K562 (cell line): ENCODE results near the gene STARD8. TPM values are rescaled to one million over a fixed set of nuclear protein-coding genes. Genes with fewer than 3 reads are reported as not detected.

Experiments
- ATAC-seq: fragments of 200-7000 bp; cut with Tn5 transposase; 3 replicates; pipeline ENCODE4 v1.9.1; 2020; ENCODE audit warnings: moderate library complexity
- BruUV-seq: library from RNA; stranded (reverse); fragments of 400-500 nt; replicated peaks from 2 replicates; lab custom pipeline; 2021; lab: Mats Ljungman, UMichigan
- CTCF ChIA-PET: fragments of 300-600 bp; formaldehyde crosslinking; extraction: SDS; loops from one replicate; lab custom pipeline; 2021; ENCODE audit warnings: low intra/inter-chr PET ratio; lab: Yijun Ruan, JAX
- POLR2A ChIA-PET: fragments of 300-600, 350-650 bp; sonication (Branson Sonifier 250); formaldehyde crosslinking; extraction: SDS; loops from one replicate; lab custom pipeline; 2021; ENCODE audit warnings: antibody characterized with exemption, inconsistent platforms; lab: Yijun Ruan, JAX
- DNase-seq, 4 experiments: peaks; one replicate each; pipeline versions ENCODE4 v3.0.0 to v3.0.0-alpha.2; 2011 to 2018; ENCODE audit warnings: low spot score in 3 of 4, mixed read lengths in 3 of 4; ENCODE audit errors: extremely low read depth in 1 of 4
- FAIRE-seq: peaks from 2 replicates; lab custom pipeline; 2011; peaks lifted over from hg19 to GRCh38; lab: Jason Lieb, UNC
- H2AFZ ChIP-seq: 2 replicates; pipeline ENCODE4 v1.6.0; 2011; ENCODE audit warnings: low read depth, low read length, control low read depth, inconsistent platforms
- H3K27ac ChIP-seq: fragments of 200-600 bp; 3 replicates; pipeline ENCODE4 v1.8.0; 2011; ENCODE audit warnings: low read depth, mild to moderate bottlenecking, control low read depth, inconsistent platforms, low read length, moderate library complexity, mixed read lengths; ENCODE audit errors: extremely low read depth
- H3K27me3 ChIP-seq, 2 experiments: fragments of 300-600 bp in 1 of 2; 2 replicates in 1 of 2; 3 replicates in 1 of 2; pipeline versions ENCODE4 v1.6.0 to v1.8.0; 2011; ENCODE audit warnings: inconsistent platforms in 2 of 2, low read length in 2 of 2, mild to moderate bottlenecking in 1 of 2, mixed read lengths in 1 of 2, moderate library complexity in 1 of 2; ENCODE audit not compliant: control insufficient read depth in 2 of 2, insufficient read depth in 2 of 2
- H3K36me3 ChIP-seq: fragments of 300-600 bp; 3 replicates; pipeline ENCODE4 v1.8.0; 2011; ENCODE audit warnings: mild to moderate bottlenecking, low read length, inconsistent platforms; ENCODE audit not compliant: control insufficient read depth, insufficient read depth
- H3K4me1 ChIP-seq, 2 experiments: fragments of 200-600 bp in 1 of 2; replicated peaks in 1 of 2; 2 replicates in 1 of 2; 3 replicates in 1 of 2; pipeline versions ENCODE4 v1.5.1 to v1.8.0; 2011; ENCODE audit warnings: inconsistent platforms in 2 of 2, low read length in 2 of 2, mild to moderate bottlenecking in 1 of 2, mixed read lengths in 1 of 2, moderate library complexity in 1 of 2; ENCODE audit not compliant: control insufficient read depth in 2 of 2, insufficient read depth in 2 of 2
- H3K4me2 ChIP-seq: 2 replicates; pipeline ENCODE4 v1.6.1; 2011; ENCODE audit warnings: low read length, control low read depth, inconsistent platforms, mixed read lengths; ENCODE audit not compliant: insufficient read depth
- H3K4me3 ChIP-seq: fragments of 200-600 bp; sonication (generic), shearing (Covaris generic); 2 replicates; pipeline ENCODE4 v1.5.1; 2016; ENCODE audit warnings: control low read depth, inconsistent platforms
- H3K79me2 ChIP-seq: fragments of 200-600 bp; 3 replicates; pipeline ENCODE4 v1.8.0; 2011; ENCODE audit warnings: low read length, inconsistent platforms; ENCODE audit not compliant: control insufficient read depth, insufficient read depth
- H3K9ac ChIP-seq, 2 experiments: 2 replicates each; pipeline versions ENCODE4 v1.6.0 to v1.6.1; 2011; ENCODE audit warnings: low read depth in 2 of 2, low read length in 2 of 2, control low read depth in 1 of 2, inconsistent platforms in 1 of 2, mild to moderate bottlenecking in 1 of 2, mixed read lengths in 1 of 2; ENCODE audit not compliant: insufficient read depth in 1 of 2
- H3K9me1 ChIP-seq: one replicate; pipeline ENCODE4 v1.6.0; 2011; ENCODE audit warnings: inconsistent platforms, mild to moderate bottlenecking, low read length, moderate library complexity; ENCODE audit not compliant: control insufficient read depth, insufficient read depth
- H3K9me3 ChIP-seq: replicated peaks from 2 replicates; pipeline ENCODE4 v1.5.1; 2011; ENCODE audit warnings: low read depth, low read length, inconsistent platforms; ENCODE audit not compliant: control insufficient read depth, insufficient read depth
- H4K20me1 ChIP-seq: replicated peaks from 2 replicates; pipeline ENCODE4 v1.6.1; 2011; ENCODE audit warnings: low read length, inconsistent platforms, mixed read lengths; ENCODE audit not compliant: control insufficient read depth, insufficient read depth
- BRD9 ChIP-seq: fragments of 450-650 bp; IDR thresholded peaks from 2 replicates; pipeline ENCODE4 v1.6.1; 2018; ENCODE audit warnings: low read depth; ENCODE audit not compliant: partially characterized antibody
- PTRF ChIP-seq: fragments of 450-650 bp; IDR thresholded peaks from 2 replicates; pipeline ENCODE4 v1.6.1; 2016; ENCODE audit warnings: mild to moderate bottlenecking, missing genetic modification characterization, missing compliant biosample characterization
- RBM14 ChIP-seq: fragments of 200-400 bp; formaldehyde crosslinking; IDR thresholded peaks from 2 replicates; pipeline ENCODE4 v1.6.1; 2018; ENCODE audit warnings: low read depth, mild to moderate bottlenecking, low read length, moderate library complexity, borderline replicate concordance; ENCODE audit not compliant: insufficient read depth
- TAF7 ChIP-seq: fragments of 450-650 bp; IDR thresholded peaks from 2 replicates; pipeline ENCODE4 v1.6.1; 2016; ENCODE audit warnings: missing genetic modification characterization, missing compliant biosample characterization
- ZBTB1 ChIP-seq: sonication (generic); formaldehyde crosslinking; IDR thresholded peaks from 2 replicates; pipeline ENCODE4 v1.8.1; 2023; ENCODE audit warnings: missing genetic modification reagents, low read depth, mild to moderate bottlenecking, borderline replicate concordance
- ZNF134 ChIP-seq: fragments of 250-450 bp; sonication (Bioruptor Pico); conservative IDR thresholded peaks from 2 replicates; pipeline ENCODE4 v1.4.0; 2020
- ZZZ3 ChIP-seq: fragments of 450-650 bp; IDR thresholded peaks from 2 replicates; pipeline ENCODE4 v1.6.1; 2016; ENCODE audit warnings: antibody characterized with exemption, mild to moderate bottlenecking, moderate library complexity
- WGBS: fragments of 100-300 bp; shearing (Covaris generic); methylation state at CpG from one replicate; pipeline ENCODE4 v1.1.6; 2016; ENCODE audit warnings: low coverage, mixed read lengths; ENCODE audit not compliant: insufficient coverage; ENCODE audit errors: missing lambda C conversion rate; 5-methylcytosine and 5-hydroxymethylcytosine counted together
- in situ Hi-C: fragments of 300-500 bp; cut with MboI; formaldehyde crosslinking; loops from 4 replicates; pipeline ENCODE4 v1.15.0; 2018; ENCODE audit warnings: inconsistent platforms, mixed read lengths
- intact Hi-C: fragments of 100-400 bp; cut with micrococcal nuclease; formaldehyde crosslinking; loops from 2 replicates; pipeline ENCODE4 v1.14.2; 2022
- polyA plus RNA-seq, 8 experiments: library from polyadenylated mRNA; depleted of rRNA in 4 of 8; stranded (reverse) in 5 of 8; unstranded in 3 of 8; fragments of >200 nt; fragmentation: Nextera tagmentation in 2 of 8; fragmentation: Illumina TruSeq in 1 of 8; extraction: Ambion mirVana in 2 of 8; extraction: Trizol in 1 of 8; gene quantifications; 2 replicates each; pipeline versions ENCODE4 v1.2.1 to v1.2.3, GENCODE V29; 2011 to 2014; ENCODE audit warnings: inconsistent platforms in 1 of 8, missing spikeins in 1 of 8
- total RNA-seq, 7 experiments: library from RNA; depleted of rRNA in 6 of 7; stranded (reverse); fragments of >200 nt in 6 of 7; fragmentation: Illumina TruSeq in 2 of 7; extraction: Trizol in 2 of 7; gene quantifications; 2 replicates each; pipeline versions ENCODE4 v1.2.1 to v1.2.3, GENCODE V29; 2011 to 2021; ENCODE audit warnings: low replicate concordance in 1 of 7

Gene STARD8
- total and polyA plus RNA-seq, 9 of the 15 experiments (the other 6 are each of a cell fraction or from before 2014, with no cell fraction given) = 1.6 to 35.0 (median 15.9) TPM

- no peak for FAIRE-seq
- no peak overlapping the region for H3K27ac ChIP-seq
- POLR2A ChIA-PET = no interaction called here
- H3K9me3 ChIP-seq = no peaks in the 10 kb centered on the region
- TF ChIP-seq TAF7 (tag) (no peak), BRD9 (no peak), PTRF (tag) (no peak), ZBTB1 (no peak), ZNF134 (CRISPR knock-in tag) (no peak)
- H3K9ac ChIP-seq = no peak overlapping the region
- no peaks in the 10 kb centered on the region for H3K79me2 ChIP-seq
- 0 out of 2 replicates have a peak, but pooled peaks cover 14% of the 10 kb centered on the region for H4K20me1 ChIP-seq
- H3K4me2 ChIP-seq = no peak overlapping the region
- 25% methylated on average over 5 of the region's 5 CpGs for WGBS
- intact Hi-C loops (no loop called here), in situ Hi-C loops (loop anchor here (10.0 kb wide), 1 partner anchor 533 kb away; no protein-coding TSS in a partner anchor)
- no peaks in the 10 kb centered on the region for H3K27me3 ChIP-seq
- no peaks in the 10 kb centered on the region for H3K4me1 ChIP-seq
- peaks cover 22% of the 10 kb centered on the region; the same call in 1 of the 3 replicates for H3K36me3 ChIP-seq
- H3K4me3 ChIP-seq = no peak overlapping the region
- ATAC-seq = no peak
- BruUV-seq = no TSS peak
- DNase-seq = no peak
- CTCF ChIA-PET = no interaction called here
- no peak overlapping the region for H2AFZ ChIP-seq
- no peaks in the 10 kb centered on the region for H3K9me1 ChIP-seq
Measured at GRCh38 chrX:68728186-68728585, 80.7 kb downstream of the STARD8 start.

DNA sequence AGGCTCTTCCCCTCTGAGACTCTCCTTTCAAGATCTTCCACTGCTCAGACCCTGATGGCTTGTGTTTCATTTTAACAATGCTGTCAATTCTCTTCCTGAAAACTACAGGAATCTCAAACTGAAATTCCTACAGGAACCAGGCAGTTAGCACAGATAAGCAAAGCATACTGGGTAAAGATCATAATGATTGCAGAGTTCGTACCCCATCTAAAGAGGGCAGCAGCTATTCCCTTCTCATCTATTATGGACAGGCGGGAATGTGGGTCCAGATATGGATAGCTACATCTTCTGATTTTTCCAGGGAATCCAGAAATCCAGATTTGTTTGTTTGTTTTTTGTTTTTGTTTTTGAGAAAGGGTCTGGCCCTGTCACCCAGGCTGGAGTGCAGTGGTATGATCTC lies 83.8 kb downstream of the STARD8 start:
- H3K79me2 ChIP-seq = no peaks in the 10 kb centered on the region
- H3K4me3 ChIP-seq = no peak overlapping the region
- no peak for TF ChIP-seq ZZZ3
- TF ChIP-seq RBM14 = no peak
- CTCF ChIA-PET = no interaction called here
- no peak overlapping the region for H2AFZ ChIP-seq
- POLR2A ChIA-PET = interaction anchor here (0.7 kb wide), 1 partner anchor 132 kb away, joined by 3 read pairs; no protein-coding TSS in a partner anchor
- no peaks in the 10 kb centered on the region for H3K27me3 ChIP-seq
- H4K20me1 ChIP-seq = 0 out of 2 replicates have a peak, but pooled peaks cover 7% of the 10 kb centered on the region
- H3K9me1 ChIP-seq = no peaks in the 10 kb centered on the region
- no peak overlapping the region for H3K9ac ChIP-seq
- no peak overlapping the region for H3K4me2 ChIP-seq
- FAIRE-seq = no peak
- in situ Hi-C loops (loop anchor here (10.0 kb wide), 1 partner anchor 94 kb away; the partner anchor contains the start of gene EFNB1), intact Hi-C loops (no loop called here)
- no peak for DNase-seq
- no peak overlapping the region for H3K27ac ChIP-seq
- H3K9me3 ChIP-seq = no peaks in the 10 kb centered on the region
- 5% methylated on average over 2 of the region's 2 CpGs for WGBS
- no peaks in the 10 kb centered on the region for H3K4me1 ChIP-seq
- BruUV-seq = no TSS peak
- no peak for ATAC-seq
- peaks cover under 1% of the 10 kb centered on the region; the same call in 1 of the 3 replicates for H3K36me3 ChIP-seq
